NT2/D1 (cell line): ENCODE data around the gene SSR2.

Source experiments
- SUZ12 ChIP-seq: IDR thresholded peaks from 2 replicates; pipeline ENCODE4 v1.6.1; 2011; ENCODE audit not compliant: insufficient read length, insufficient read depth; ENCODE audit errors: extremely low read depth
- YY1 ChIP-seq: IDR thresholded peaks from 2 replicates; pipeline ENCODE4 v1.6.1; 2011; ENCODE audit not compliant: insufficient read length, insufficient read depth
- ZNF274 ChIP-seq: IDR thresholded peaks from 2 replicates; pipeline ENCODE4 v1.6.1; 2011; ENCODE audit warnings: mild to moderate bottlenecking, low read depth, low read length

GRCh38 chr1:155984341-155984740, 36.4 kb downstream of the SSR2 start:
- TF ChIP-seq SUZ12 = no peak
- TF ChIP-seq ZNF274 = no peak
- no peak for TF ChIP-seq YY1
